Brain microvascular endothelial cell (primary cell): ENCODE data around the gene ZAR1.

ENCODE experiments used
- DNase-seq: peaks from one replicate; pipeline ENCODE4 v3.0.0-alpha.2; 2020
- H3K27ac ChIP-seq: fragments of 250-450 bp; sonication (Bioruptor Pico); 2 replicates; pipeline ENCODE4 v1.5.1; 2020; ENCODE audit warnings: mild to moderate bottlenecking, moderate library complexity
- H3K27me3 ChIP-seq: fragments of 250-450 bp; sonication (Bioruptor Pico); replicated peaks from 2 replicates; pipeline ENCODE4 v1.5.1; 2020; ENCODE audit warnings: mild to moderate bottlenecking
- H3K36me3 ChIP-seq: fragments of 250-450 bp; sonication (Bioruptor Pico); replicated peaks from 2 replicates; pipeline ENCODE4 v1.5.1; 2020; ENCODE audit warnings: mild to moderate bottlenecking
- H3K4me3 ChIP-seq: 2 replicates; pipeline ENCODE4 v1.5.1; 2011; ENCODE audit warnings: low read depth, mild to moderate bottlenecking, control low read depth, low read length, moderate library complexity
- CTCF ChIP-seq: IDR thresholded peaks from 2 replicates; pipeline ENCODE4 v1.5.1; 2011; ENCODE audit warnings: low read depth, mild to moderate bottlenecking, moderate library complexity, low read length, control low read depth, inconsistent platforms; ENCODE audit errors: missing control alignments
- in situ Hi-C: cut with HindIII; loops from 2 replicates; pipeline ENCODE4 v1.10.0; 2017; ENCODE audit warnings: low sequenced_read_pairs, low pct_ligation_motif_present

Gene ZAR1

DNA sequence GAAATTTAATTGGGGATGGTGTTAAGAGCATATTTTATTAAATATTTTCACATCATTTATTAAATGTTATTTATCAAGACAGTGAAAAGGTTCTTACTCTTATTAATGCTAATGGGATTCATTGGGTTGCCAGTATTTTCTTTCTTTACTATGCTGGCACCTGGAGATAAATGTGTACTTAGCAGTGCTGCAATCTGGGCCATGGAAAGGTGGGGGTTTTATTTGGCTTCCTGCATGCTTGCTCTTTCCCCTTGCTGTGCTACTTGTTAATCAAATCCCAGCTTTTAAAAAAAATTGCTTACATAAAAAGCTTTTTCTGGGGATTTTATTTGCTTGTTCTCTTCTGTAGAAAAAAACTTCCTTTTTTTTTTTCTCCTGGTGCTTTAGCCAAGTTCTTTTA, 48.3 kb downstream of the ZAR1 start:
- Histone ChIP-seq H3K27me3 (no peaks in the 10 kb centered on the region), H3K27ac (no peak overlapping the region), H3K4me3 (no peak overlapping the region), H3K36me3 (peaks cover 22% of the 10 kb centered on the region)
- in situ Hi-C loops = no loop called here
- TF ChIP-seq CTCF = no peak
- DNase-seq = no peak

DNA sequence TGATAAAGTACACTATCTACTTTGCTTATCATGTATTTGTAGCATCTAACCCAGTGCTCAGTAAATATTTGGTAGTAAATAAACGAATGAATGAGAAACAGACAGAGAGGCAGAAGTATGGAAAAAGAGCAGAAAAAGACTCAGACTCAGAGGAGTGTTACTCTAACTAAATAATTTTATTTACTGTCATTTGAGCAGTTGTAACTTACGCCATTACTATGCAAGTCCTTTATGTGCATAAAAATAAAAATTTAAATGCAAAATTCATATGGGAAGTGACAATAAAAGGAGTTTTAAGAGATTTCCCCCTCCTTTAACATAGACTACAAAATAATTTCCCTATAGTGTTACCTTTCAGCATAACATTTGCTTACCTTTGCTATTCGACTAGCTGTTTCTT, 49.5 kb downstream of the ZAR1 start:
- no peak for TF ChIP-seq CTCF
- in situ Hi-C loops = no loop called here
- Histone ChIP-seq H3K27ac (no peak overlapping the region), H3K27me3 (no peaks in the 10 kb centered on the region), H3K4me3 (no peak overlapping the region), H3K36me3 (peaks cover 26% of the 10 kb centered on the region)
- no peak for DNase-seq

DNA sequence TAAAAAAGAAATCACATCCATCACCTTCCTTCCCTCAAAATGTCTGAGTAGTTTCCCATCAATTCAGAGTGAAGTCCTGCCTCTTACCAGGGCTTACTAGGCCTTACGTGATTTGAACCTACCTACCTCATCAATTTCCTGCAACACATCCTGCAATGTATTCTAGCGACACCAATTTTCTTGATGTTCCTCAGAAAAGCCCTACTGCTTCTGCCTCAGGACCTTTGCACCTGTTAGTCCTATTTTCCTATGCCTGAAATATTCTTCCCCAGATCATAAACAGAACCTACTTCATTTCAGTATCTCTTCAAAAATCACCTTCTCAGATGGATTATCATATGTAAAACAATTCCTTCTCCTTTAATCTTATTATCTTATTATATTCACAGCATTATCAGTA, 52.8 kb downstream of the ZAR1 start:
- no peak for DNase-seq
- peaks cover 35% of the 10 kb centered on the region for H3K36me3 ChIP-seq
- in situ Hi-C loops = no loop called here
- H3K27me3 ChIP-seq = no peaks in the 10 kb centered on the region
- no peak overlapping the region for H3K27ac ChIP-seq
- no peak overlapping the region for H3K4me3 ChIP-seq
- no peak for TF ChIP-seq CTCF

DNA sequence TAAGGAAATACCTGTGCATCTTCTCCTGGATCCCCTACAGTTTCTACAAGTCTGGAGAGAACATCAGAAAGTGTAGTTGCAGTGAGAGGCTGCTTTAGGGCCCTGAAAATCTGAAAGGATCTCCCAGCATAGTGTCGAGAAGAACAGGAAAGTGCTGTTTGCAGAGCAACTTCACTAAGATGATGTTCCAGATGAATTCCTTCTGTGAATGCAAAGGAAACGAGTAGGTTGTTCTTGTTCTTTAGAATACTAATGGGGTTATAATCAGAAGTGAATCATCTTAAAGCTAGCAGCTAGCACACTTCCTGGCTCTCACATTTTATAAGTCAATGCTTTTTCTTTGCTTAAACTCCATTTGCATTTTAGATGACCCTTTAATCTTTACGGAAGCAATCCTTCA, 53.7 kb downstream of the ZAR1 start:
- no peaks in the 10 kb centered on the region for H3K27me3 ChIP-seq
- no peak for TF ChIP-seq CTCF
- H3K4me3 ChIP-seq = no peak overlapping the region
- DNase-seq = no peak
- no peak overlapping the region for H3K27ac ChIP-seq
- H3K36me3 ChIP-seq = peaks cover 35% of the 10 kb centered on the region
- in situ Hi-C loops = no loop called here
